Prostate gland (tissue), 2 donors: ENCODE measurements around the gene THSD8.
A peak's percentile ranks its signal among the peaks of the same experiment; 100 is the strongest.

Experiments used
- CTCF ChIP-seq, 4 experiments: fragments of 200-600 bp in 2 of 4; fragments of 450-650 bp in 2 of 4; sonication (generic) in 2 of 4; IDR thresholded peaks; 1 replicate in 3 of 4; 2 replicates in 1 of 4; pipeline ENCODE4 v1.5.1; 2016 to 2019; ENCODE audit warnings: antibody characterized with exemption in 4 of 4, mild to moderate bottlenecking in 2 of 4, moderate library complexity in 2 of 4
- POLR2A ChIP-seq: fragments of 450-650 bp; IDR thresholded peaks from one replicate; pipeline ENCODE4 v1.6.1; 2016; ENCODE audit warnings: antibody characterized with exemption, mild to moderate bottlenecking

- TF ChIP-seq CTCF (IDR thresholded peaks at IDR 0.05) (peak in 1 of 4 experiments; percentile 30), POLR2A (peak; percentile 94)
Measured at GRCh38 chr19:12793290-12794195, 8.3 kb upstream of the THSD8 start.
